HUES6 (cell line): ENCODE measurements around the gene SH2D4B.

Experiments used
- H3K27ac ChIP-seq: 2 replicates; pipeline ENCODE4 v1.7.0; 2013; ENCODE audit warnings: low read depth, mild to moderate bottlenecking, low read length, inconsistent platforms
- H3K27me3 ChIP-seq: 2 replicates; pipeline ENCODE4 v1.6.1; 2013; ENCODE audit warnings: low read length; ENCODE audit not compliant: control insufficient read depth, insufficient read depth
- H3K36me3 ChIP-seq: 2 replicates; pipeline ENCODE4 v1.6.1; 2013; ENCODE audit warnings: low read length; ENCODE audit not compliant: control insufficient read depth, insufficient read depth
- H3K4me1 ChIP-seq: 2 replicates; pipeline ENCODE4 v1.6.1; 2013; ENCODE audit warnings: low read length; ENCODE audit not compliant: control insufficient read depth, insufficient read depth
- H3K4me3 ChIP-seq: 2 replicates; pipeline ENCODE4 v1.5.1; 2013; ENCODE audit warnings: low read depth, low read length
- H3K9ac ChIP-seq: one replicate; pipeline ENCODE4 v1.6.1; 2013; ENCODE audit warnings: mild to moderate bottlenecking, low read length
- H3K9me3 ChIP-seq: 2 replicates; pipeline ENCODE4 v1.6.1; 2013; ENCODE audit warnings: low read depth, low read length; ENCODE audit not compliant: control insufficient read depth, insufficient read depth

Gene SH2D4B

DNA sequence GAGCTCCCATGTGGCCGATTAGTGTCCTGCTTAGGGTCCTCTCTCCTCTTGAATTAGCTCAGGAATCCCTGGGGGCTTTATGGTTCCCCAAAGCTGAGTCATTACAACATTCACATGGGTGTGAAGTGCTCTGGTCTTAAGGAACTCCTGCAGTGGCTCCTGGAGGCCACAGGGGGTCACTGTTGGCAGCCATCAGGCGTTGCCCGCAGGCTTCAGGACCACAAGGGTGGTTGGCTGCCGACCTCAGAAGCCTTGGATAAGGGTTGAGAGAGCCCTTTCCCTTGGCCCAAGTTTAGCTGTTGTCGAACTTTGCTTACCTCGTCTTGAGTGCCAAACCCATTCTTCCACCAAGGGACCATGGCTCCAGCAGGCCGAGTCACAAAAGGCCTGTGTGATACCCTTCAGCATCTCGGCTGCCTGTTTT lies 61.7 kb downstream of the SH2D4B start:
- Histone ChIP-seq H3K9ac (no peak overlapping the region), H3K27ac (no peak overlapping the region), H3K27me3 (0 out of 2 replicates have a peak, but pooled peaks cover 2% of the 10 kb centered on the region), H3K9me3 (no peaks in the 10 kb centered on the region), H3K4me1 (peaks cover 3% of the 10 kb centered on the region), H3K36me3 (no peaks in the 10 kb centered on the region), H3K4me3 (no peak overlapping the region)

DNA sequence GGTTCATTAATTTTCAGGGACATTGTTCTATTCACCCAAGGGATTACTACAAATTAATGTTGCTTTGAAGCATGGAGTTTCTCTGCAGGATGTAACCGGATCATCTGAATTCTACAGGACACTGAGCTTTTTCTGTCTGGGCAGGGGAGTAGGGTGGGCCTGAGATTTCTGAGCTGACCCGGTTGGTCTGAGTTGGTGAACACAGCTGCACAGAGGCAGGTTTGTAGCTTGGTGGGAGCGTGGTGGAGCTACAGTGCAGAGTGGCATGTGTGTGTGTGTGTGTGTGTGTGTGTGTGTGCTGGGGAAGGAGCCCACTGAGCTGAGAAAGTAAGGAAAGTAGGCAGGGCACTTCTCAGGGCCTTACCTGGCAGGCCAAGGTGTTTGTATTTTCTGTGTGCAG lies 62.6 kb downstream of the SH2D4B start:
- Histone ChIP-seq H3K4me1 (peaks cover 3% of the 10 kb centered on the region), H3K4me3 (no peak overlapping the region), H3K36me3 (no peaks in the 10 kb centered on the region), H3K27me3 (0 out of 2 replicates have a peak, but pooled peaks cover 2% of the 10 kb centered on the region), H3K27ac (no peak overlapping the region), H3K9ac (no peak overlapping the region), H3K9me3 (no peaks in the 10 kb centered on the region)

- peaks cover 3% of the 10 kb centered on the region for H3K4me1 ChIP-seq
- 0 out of 2 replicates have a peak, but pooled peaks cover 2% of the 10 kb centered on the region for H3K27me3 ChIP-seq
- H3K36me3 ChIP-seq, result no peaks in the 10 kb centered on the region
- no peak overlapping the region for H3K27ac ChIP-seq
- no peak overlapping the region for H3K9ac ChIP-seq
- H3K9me3 ChIP-seq, result no peaks in the 10 kb centered on the region
- no peak overlapping the region for H3K4me3 ChIP-seq
Observed at GRCh38 chr10:80602881-80603280, 65.2 kb downstream of the SH2D4B start.

DNA sequence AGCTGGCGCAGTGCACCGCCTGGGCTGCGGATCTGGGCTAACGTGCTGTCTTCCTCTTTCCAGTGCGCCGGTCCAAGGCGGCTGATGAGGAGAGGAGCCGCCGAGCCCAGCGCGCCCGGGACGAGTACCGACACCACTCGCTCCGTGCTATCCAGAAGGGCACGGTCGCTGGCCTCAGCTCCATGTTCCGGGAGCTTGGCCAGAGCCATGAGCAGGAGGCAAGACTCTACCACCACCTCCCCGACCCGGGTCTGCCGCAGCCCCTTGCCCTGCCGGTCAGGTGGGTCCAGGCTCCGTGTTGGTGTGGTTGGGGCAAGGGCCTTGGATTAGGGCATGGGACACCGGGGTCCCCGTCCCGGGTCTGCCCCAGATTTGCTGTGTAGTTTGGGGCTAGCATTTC lies 65.8 kb downstream of the SH2D4B start:
- Histone ChIP-seq H3K9ac (no peak overlapping the region), H3K4me1 (peaks cover 3% of the 10 kb centered on the region), H3K36me3 (no peaks in the 10 kb centered on the region), H3K27ac (no peak overlapping the region), H3K4me3 (no peak overlapping the region), H3K27me3 (0 out of 2 replicates have a peak, but pooled peaks cover 2% of the 10 kb centered on the region), H3K9me3 (no peaks in the 10 kb centered on the region)

- Histone ChIP-seq H3K27ac (no peak overlapping the region), H3K9me3 (no peaks in the 10 kb centered on the region), H3K4me1 (no peaks in the 10 kb centered on the region), H3K9ac (no peak overlapping the region), H3K27me3 (no peaks in the 10 kb centered on the region), H3K4me3 (no peak overlapping the region), H3K36me3 (no peaks in the 10 kb centered on the region)
Observed at GRCh38 chr10:80608706-80609105, 71.0 kb downstream of the SH2D4B start.

DNA sequence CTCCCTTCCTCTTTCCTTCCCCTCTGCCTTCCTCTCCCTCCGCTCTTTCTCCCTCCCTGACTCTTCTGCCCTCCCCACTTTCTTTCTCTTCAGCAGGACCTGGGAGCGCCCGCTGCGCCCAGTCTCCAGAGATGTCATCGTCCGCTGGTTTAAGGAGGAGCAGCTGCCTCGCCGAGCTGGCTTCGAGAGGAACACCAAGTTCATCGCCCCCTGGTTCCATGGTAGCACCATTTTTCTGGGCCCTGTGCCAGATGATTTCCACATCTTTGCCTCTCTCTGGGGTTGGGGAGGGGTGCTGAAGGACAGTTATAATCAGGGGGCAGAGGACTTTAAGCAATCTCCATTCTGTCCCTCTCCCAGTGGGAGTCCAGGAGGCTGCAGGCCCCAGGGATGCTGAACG lies 71.6 kb downstream of the SH2D4B start:
- Histone ChIP-seq H3K4me1 (no peaks in the 10 kb centered on the region), H3K27ac (no peak overlapping the region)

DNA sequence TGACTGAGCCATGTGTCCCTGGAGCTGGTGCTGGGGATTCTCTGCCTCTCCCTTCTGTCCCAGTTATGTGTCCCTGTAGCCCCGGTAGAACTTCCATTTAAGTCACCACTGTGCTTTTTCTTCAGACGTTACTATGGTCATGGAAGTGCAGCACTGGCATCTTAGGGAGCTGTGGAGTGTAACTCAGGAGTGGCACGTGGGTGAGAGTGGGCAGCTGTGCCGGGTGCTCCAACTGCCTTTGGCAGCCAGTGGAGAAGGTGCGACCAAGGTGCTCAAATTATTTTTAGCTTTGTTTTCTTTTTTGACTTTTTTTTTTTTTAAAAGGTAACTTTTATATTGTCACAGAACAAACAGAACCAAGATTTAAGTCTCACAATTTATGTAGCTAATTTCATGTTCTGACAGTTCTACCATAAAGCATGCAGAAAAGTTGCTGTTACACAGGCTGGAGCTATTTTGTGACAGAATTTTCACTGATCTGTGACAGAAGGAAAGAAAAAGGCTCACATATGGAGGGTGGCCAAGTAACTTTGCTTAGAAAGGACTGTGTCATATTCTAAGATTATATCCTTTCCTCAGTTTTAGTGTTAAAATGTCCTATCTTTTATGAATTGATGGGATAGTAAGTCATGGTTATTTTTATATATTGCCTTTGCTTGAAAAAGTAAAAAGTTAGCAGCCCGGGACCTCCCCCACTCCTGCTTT lies 73.9 kb downstream of the SH2D4B start:
- H3K27ac ChIP-seq, result no peak overlapping the region
- H3K4me3 ChIP-seq, result no peak overlapping the region
- H3K9me3 ChIP-seq, result no peaks in the 10 kb centered on the region
- no peaks in the 10 kb centered on the region for H3K4me1 ChIP-seq
- no peaks in the 10 kb centered on the region for H3K36me3 ChIP-seq
- H3K27me3 ChIP-seq, result no peaks in the 10 kb centered on the region
- H3K9ac ChIP-seq, result no peak overlapping the region

More for the DNA sequence above, 71.6 kb downstream of the SH2D4B start:
- Histone ChIP-seq H3K9me3 (no peaks in the 10 kb centered on the region), H3K4me3 (no peak overlapping the region), H3K27me3 (no peaks in the 10 kb centered on the region), H3K9ac (no peak overlapping the region), H3K36me3 (no peaks in the 10 kb centered on the region)

DNA sequence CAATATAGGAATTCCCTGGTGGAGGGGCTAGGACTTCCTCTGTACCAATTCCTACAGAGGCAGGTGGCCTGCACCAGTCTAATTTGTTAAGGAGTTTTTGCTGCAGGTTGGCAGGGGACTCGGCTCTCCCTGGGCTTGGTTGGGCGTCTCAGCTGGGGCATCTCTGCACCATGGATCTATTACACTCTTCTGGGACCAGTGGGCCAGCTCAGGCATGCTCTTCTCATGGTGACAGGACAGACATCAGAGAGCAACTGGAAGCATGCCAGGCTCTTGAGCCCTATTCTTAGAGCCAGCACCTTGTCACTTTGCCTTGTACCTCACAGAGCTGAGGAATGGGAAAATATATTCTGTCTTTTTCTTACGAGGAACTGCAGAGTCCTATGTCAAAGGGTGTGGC lies 74.6 kb downstream of the SH2D4B start:
- H3K9ac ChIP-seq, result no peak overlapping the region
- no peaks in the 10 kb centered on the region for H3K27me3 ChIP-seq
- no peak overlapping the region for H3K27ac ChIP-seq
- H3K4me3 ChIP-seq, result no peak overlapping the region
- H3K36me3 ChIP-seq, result no peaks in the 10 kb centered on the region
- H3K4me1 ChIP-seq, result no peaks in the 10 kb centered on the region
- no peaks in the 10 kb centered on the region for H3K9me3 ChIP-seq

GRCh38 chr10:80613466-80614170 lies 75.9 kb downstream of the SH2D4B start:
- H3K9me3 ChIP-seq, result no peaks in the 10 kb centered on the region
- no peaks in the 10 kb centered on the region for H3K36me3 ChIP-seq
- no peak overlapping the region for H3K9ac ChIP-seq
- H3K4me3 ChIP-seq, result no peak overlapping the region
- no peaks in the 10 kb centered on the region for H3K27me3 ChIP-seq
- H3K4me1 ChIP-seq, result no peaks in the 10 kb centered on the region
- H3K27ac ChIP-seq, result no peak overlapping the region

DNA sequence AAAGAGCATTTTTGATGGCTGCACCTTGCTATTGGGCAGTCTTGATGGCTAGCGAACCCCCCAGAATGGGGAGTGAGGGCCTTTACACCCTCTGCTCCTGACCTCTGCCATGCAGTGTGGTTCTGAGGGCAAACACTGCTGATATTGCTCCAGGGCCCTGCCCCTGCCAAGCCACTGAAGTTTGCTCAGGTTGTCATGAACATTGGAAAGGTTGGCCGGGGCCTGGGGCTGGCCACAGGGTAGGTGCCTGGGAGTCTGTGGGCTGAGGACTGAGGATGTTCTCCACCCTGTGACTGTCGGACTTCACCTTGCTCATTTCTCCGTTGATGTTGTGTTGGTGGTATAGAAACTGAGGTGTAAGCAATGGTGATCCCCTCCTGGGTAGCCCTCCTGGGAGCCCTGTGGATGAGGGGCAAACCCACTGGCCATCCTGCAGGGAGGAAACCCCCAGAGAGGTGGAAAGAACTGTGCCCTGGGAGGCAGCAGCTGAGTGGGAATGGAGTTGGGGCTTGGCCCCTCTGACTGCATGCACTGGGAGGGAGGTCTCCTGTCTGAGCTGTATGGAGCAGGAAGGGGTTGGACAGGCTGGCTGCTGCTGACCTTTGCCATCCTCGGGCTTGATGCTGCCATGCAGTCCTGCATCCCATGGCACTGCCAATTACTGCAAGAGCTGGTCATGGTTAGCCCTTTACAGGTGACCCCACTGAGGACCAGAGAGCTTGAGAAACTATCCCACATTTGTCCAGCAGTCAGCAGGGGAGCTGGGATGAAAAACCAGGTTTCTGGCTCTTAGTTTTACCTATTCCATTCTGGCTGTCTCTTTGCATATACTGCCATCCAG lies 77.1 kb downstream of the SH2D4B start:
- H3K4me3 ChIP-seq, result no peak overlapping the region
- no peaks in the 10 kb centered on the region for H3K4me1 ChIP-seq
- H3K36me3 ChIP-seq, result no peaks in the 10 kb centered on the region
- H3K27ac ChIP-seq, result no peak overlapping the region
- H3K9ac ChIP-seq, result no peak overlapping the region
- H3K9me3 ChIP-seq, result no peaks in the 10 kb centered on the region
- no peaks in the 10 kb centered on the region for H3K27me3 ChIP-seq

- no peaks in the 10 kb centered on the region for H3K4me1 ChIP-seq
- H3K27ac ChIP-seq, result no peak overlapping the region
- H3K4me3 ChIP-seq, result no peak overlapping the region
- H3K9ac ChIP-seq, result no peak overlapping the region
- no peaks in the 10 kb centered on the region for H3K9me3 ChIP-seq
- no peaks in the 10 kb centered on the region for H3K27me3 ChIP-seq
- no peaks in the 10 kb centered on the region for H3K36me3 ChIP-seq
Observed at GRCh38 chr10:80617807-80618206, 80.1 kb downstream of the SH2D4B start.
